Inferior parietal cortex (tissue), 1 donor: Measurements from ENCODE around the gene LRRC75B.
"Not testable (repeated sequence)": the region's sequence is repeated elsewhere in the genome, so short reads cannot be mapped to it uniquely, and the experiment has no call there.

ENCODE experiments used
- DNase-seq: peaks from one replicate; pipeline ENCODE4 v3.0.0-alpha.2; 2016; ENCODE audit errors: extremely low spot score

LRRC75B gene

DNA sequence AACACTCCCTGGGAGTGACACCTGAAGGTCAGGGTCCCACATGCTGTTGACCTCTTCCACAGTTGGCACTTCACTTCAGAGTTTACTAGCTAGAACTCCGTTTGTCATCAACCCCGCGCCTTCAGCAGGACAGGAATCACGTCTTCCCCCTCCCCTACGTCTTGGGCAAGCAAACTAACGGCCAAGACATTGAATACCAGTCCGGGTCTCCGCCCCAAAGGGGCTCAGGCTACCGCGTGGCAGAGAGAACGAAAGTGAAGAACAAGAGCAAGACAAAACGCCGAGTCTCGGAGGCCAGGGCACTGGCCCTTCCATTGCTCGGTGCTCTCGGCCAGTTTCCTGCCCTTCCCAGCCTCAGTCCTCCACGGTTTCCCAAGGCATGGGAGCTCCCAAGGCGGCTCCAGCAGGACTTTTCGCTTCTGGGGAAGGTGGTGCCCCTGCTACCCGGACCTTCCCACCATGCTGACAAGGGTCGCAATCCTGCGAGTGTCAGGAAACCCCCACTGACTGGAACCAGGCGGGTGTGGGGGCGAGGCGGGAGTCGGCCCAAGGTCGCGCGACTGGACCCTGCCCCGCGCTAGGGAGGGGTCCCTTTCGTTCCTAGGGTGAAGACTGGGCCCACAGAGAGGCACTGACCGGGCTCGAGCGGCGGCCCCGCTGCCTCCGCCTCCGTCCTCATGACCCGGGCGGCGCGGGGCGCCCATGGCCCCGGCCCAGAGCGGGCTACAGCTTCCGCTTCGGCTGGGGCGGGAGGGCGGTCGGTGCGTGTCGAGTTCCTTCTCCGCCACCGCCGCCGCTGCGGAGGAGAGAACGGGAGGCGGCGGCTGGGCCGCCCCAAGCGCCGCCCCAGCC lies 38.3 kb downstream of the LRRC75B start, which contains the start of gene GUCD1:
Gene GUCD1 (minus strand): TSS at position 826 of the 852 bp plus-strand sequence. CDS start 147 bp downstream, at position 679.
- peak; percentile 2 for DNase-seq

DNA sequence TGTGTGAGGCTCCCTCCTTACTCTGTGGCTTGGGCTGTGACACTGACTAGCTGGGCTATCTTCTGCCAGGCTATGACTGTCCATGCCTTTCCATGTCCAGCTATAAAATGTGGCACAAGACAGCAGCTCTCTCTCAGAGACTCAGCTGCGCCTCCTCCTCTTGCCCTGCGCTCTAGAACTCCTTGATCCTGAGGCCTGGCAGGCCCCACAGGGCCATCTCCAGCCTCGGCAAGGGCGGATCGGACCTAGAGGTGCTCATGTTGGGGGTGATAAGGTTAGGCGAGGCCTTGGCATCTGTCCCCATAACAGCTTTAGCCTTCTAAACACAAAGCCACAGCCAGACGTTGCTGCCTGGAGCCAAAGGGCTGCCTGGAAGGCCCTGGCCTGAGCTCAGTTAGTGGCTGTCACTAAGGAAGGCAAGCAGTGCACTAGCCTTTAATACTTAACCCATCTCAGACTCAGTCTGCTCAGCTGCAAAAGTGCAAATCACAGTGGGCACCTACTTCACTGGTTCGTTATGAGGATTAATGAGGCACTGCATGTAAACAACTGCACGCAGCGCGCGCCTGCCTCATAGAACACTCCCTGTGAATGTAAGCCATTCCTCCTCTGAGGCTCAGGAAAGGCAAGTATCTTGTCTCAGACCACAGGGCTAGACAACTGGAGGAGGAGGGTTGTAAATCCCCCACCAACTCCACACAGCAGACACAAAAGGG lies 39.1 kb downstream of the LRRC75B start:
- no peak for DNase-seq

DNA sequence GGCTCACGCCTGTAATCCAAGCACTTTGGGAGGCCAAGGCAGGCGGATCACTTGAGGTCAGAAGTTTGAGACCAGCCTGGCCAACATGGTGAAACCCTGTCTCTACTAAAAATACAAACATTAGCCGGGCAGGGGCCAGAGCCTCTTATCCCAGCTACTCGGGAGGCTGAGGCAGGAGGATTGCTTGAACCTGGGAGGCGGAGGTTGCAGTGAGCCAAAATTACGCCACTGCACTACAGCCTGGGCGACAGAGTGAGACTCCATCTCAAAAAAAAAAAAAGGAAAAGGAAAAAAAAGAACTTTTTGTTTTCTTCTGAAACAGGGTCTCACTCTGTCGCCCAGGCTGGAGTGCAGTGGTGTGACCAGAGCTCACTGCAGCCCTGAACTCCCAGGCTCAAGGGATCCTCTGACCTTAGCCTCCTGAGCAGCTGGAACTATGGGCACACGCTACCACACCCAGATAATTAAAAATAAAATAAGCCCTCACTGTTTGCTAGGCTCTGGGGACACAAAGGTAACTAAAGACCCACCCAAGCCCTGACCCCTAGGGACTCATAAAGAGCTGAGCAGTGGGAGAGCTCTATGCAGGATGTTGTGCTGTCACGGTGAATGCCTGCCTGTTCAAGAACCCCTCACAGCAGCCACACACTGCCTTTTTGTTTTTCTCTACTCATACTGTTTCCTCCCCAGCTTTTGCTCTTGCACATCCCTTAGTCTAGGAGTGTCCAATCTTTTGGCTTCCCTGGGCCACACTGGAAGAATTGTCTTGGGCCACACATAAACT lies 40.2 kb downstream of the LRRC75B start:
- DNase-seq, result not testable (repeated sequence)

DNA sequence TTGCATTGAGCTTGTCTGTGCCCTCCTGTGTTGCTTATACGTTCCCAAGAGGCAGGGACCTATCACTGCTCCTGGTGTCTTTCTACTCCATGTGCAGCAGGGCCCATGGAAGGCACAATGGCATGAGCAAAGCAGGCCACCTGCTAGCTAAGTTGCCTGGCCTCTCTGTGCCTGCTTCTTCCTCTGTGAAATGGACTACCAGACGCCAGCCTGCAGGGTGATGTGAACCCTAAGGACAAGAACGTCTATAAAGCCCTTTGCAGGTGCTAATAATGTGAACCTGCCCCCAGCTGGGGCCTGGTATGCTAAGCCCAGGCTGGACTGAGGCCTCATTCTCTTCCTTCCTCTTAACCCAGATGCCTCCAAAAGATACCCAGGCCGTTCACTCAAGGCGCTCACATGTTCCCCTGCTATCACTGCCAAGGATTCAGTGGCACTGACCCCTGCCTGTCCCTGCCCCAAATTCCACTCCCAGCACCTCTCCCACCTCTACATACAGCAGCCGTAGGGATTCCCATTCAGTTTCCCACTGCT lies 41.9 kb downstream of the LRRC75B start:
- DNase-seq, result no peak

DNA sequence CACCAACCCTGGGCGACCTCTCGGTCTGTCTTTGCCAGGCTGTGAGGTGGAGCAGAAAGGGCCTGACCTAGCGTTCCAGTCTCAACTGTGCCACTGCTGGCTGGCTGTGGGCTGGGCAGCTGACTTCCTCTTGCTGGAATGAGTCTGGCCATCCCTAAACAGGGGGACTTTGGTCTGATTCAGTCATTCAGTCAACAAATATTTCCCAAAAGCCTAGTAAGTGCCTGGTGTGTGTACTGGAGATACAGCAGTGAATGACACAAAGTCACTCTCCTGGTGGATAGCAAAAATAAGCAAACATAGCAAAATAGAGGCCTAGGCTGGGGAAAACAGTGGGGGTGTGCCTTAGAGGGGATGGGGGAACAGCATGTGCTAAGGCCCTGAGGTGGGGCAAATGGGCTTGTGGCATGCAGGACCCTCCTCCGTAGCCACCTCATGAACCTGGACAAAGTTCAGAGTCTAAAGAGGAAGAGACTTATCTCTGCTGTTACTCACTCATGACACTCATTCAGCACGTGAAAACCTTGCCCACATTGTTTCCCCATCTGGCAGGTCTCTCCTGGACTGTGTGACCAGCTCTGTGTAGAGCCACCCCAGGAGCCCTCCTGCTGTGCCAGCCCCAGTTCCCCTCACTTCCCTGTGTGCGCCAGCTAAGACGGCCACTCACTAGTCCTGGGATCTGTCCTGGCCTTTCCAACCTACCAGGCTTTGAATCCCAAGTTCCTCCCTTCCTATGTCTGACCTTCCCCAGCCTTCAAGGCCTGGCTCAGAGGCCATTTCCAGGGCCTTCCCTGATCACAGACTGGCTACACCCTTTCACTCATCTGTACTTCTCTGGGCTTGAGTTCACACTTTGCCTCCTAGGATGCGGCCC lies 42.6 kb downstream of the LRRC75B start:
- DNase-seq, result no peak

DNA sequence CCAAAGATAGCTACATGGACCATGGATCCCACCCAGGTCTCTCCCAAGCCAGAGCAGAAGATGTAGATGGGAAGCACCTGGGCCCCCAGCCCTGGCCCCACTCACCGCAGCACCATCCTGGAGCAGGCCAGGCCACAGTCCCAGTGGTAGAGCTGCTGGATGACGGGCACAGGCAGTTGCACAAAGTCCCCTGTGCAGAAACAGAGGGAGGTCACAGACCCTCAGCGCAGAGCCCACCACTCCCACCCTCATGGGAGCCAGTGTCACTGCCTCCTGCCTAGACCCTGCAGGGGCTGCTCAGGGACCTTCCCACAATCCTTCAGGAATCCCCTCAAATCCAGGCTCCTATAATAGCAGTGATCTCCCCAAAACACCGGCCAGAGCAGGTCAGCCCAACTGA lies 44.1 kb downstream of the LRRC75B start:
- no peak for DNase-seq

DNA sequence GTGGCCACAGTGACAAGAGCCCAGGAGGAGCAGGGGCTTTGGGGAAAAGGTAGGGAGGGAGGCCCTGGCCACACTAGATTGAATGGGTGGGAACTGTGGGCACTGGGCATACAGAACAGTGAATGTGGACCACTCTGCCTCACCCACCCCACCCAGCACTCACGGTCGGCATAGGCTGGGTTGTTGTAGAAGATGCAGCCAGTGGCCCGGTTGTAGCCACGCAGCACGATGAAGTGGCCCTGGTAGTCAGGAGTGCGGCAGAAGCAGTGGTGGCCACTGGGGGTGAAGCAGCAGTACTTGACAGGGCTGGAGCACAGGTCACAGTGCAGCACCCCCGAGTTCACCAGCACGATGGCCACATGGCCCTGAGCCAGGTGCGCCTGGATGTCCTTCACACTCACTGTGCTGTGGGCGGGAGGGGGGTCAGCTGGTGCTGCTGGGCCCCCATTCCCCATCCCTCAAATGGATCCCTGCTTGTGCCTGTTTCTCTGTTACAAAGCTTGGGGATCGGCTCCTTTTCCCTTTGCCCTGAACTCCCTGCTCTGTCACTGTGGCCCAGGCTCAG lies 49.1 kb downstream of the LRRC75B start:
- no peak for DNase-seq

DNA sequence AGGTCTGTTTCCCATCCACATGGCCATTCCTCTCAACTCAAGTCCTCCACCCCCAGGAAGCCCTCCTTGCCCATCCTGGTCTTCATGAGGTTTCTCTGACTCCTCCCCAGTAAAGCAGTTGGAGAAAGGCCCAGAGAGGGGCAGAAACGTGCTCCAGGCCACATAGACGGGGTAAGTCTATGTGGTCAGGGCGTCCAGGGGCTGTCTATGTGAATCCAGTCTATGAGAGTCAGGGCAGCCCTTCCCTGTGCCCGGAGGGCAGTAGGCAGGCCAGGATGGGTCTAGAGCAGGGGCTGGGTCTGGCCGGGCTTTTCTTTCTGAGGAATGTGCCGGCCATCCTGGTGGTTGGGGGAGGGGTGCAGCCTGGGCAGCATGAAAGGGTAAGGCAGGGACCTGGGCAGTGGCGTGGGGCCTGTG lies 49.7 kb downstream of the LRRC75B start:
- no peak for DNase-seq

DNA sequence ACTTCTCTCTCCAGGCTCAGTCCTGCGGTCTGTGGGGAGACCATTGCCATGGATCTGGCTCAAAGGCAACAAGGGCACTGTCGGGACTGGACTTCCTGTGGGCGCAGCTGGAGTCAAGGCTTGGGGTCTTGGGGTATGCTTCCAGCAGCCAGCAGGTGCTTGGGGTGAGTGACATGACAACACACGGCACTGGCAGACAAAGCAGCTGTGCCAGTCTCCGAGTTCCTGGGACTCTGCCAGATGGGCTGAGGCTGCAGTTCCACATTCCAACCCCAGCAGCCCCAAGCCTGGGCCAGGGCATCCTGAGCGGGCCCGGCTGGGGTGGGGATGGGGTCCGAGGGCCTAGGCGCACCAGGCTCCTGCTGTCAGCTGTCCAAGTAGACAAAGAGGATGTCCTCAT lies 50.2 kb downstream of the LRRC75B start:
- no peak for DNase-seq

DNA sequence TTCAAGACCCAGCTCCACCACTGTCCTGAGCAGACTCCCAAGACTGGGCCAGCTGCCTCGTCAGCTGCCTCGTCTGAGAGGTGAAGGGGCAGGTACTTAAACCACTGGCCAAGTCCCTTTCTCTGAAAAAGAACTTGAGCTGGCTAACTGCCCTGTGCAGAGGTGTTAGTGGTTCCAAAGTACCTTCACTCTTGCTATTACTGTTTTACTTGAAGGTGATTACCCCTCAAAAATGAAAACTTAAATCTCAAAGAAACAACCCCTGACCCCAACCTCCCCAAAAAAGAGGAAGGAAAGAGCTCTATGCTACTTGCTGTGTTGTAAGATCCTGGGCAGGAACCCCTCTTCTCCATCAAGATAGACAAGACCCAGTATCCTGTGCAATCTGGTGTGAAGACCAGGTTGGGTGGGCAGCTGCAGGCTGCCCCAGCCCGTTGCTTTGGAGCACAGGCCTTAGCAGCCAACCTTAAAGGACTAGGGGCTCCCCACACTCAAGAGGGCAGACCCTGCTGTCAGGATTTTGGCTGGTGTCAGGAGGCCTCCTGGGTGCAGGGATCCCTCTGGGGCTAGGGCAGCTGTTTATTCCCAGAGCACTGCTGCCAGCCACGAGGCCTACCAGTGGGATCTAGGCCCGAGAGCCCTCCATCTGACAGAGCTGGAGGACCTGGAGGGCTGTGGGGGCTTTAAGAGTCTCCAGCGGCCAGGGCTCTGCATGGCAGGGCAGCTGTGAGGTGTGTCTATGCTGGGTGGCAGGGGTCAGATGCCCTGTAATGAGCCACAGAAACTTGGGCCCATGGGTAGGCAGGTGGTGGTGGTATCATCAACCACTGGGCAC lies 51.0 kb downstream of the LRRC75B start:
- no peak for DNase-seq

DNA sequence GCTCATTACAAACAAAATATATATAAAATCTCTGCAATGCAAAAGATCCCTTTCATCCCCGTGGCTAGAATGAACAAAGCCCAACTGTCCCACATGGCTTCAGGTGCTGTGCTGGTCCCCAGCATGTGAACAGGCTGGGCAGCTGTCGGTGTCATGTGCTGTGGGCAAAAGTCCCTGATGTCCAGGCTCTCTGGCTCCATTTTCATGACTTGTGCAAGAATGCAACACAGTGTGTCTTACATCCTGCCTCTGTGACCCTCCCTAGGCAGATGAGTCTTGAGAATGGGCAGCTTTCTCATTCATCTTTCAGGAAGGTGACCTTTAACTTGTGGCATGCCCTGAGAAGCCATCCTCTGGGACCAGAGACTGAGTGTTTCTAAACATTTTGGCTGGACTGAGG lies 52.4 kb downstream of the LRRC75B start:
- DNase-seq, result no peak

DNA sequence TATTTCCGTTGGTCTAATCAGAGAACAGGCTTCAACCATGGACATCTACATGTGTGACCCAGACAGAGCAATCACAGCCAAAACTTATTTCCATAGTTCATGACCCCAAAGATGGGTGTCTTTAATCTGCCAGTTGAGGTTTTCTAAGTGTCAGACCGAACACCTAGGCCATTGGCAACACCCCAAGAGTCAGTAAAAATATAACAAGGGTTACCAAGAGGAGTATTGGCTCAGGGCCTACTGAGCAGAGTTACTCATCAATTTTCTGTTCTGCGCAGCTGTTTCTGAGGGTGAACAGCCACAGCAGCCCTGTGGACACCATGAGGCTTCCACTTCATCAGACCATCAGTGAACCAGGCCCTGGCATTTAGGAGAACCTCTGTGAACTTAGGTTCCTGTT lies 56.8 kb downstream of the LRRC75B start:
- DNase-seq, result no peak
